GM19463 (cell line): ENCODE results near the gene RGMA.
"Not testable (repeated sequence)": the region's sequence is repeated elsewhere in the genome, so short reads cannot be mapped to it uniquely, and the experiment has no call there.

Source experiments
- ATAC-seq: cut with Tn5 transposase; IDR thresholded peaks from one replicate; pipeline ENCODE4 v1.9.1; 2021; ENCODE audit warnings: mild to moderate bottlenecking, moderate library complexity; ENCODE audit not compliant: unreplicated experiment

The RGMA gene

DNA sequence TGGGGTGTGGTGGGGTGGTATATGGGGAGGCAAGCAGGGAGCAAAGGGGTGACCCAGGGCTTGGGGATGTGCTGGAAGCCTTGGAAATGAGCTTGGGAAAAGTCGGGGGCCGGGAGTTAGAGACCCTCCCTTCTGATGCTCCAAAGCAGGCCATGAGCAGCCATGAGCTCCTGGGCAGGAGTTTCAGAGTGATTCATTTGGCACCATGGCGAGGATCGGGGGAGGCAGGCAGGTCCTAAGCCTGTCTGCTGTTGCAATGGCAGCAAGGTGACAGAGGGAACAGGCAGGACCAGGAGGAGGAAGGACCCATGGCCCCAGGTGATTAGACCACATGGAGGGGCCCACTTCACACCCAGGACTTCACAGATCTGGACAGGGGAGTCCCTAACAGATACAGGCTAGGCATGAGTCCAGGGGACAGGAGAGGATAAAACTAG lies 21.3 kb downstream of the RGMA start:
- no peak for ATAC-seq

DNA sequence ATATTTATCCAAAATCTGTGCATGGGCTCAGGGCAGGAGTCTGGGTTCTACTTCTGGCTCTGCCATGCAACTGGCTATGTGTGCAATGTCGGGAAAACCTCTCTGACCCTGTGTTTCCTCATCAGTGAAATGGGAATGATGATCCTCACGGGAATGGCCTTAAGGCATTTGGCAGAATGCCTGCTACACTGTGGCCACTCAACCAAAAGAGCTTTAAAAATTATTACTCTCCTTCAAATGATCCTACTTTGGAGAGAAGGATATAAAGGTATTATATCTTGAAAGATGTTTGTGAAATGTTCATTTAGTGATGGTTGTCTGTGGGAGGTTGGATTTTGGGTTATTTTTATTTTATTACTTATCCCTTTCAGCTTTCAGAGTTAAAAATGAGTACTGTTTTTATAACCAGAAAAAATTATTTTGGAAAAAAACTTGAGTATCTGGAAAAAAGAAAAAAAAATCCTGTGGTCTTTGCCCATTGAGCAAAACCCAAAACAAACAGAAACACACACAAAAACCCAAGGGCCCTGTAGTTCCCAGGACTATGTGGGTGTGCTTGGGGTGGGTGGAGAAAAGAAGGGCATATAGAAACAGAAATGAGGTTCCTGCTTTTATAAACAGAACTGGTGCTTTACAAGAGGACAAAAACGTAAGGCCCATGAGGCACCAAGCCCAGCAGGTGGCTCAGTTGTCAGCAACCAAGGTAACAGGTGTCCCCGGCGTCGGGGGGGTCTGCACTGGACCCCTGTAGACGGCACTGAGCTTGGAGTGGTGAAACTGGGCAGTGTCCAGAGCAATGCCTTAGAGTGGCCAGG lies 22.0 kb downstream of the RGMA start:
- ATAC-seq: no peak

DNA sequence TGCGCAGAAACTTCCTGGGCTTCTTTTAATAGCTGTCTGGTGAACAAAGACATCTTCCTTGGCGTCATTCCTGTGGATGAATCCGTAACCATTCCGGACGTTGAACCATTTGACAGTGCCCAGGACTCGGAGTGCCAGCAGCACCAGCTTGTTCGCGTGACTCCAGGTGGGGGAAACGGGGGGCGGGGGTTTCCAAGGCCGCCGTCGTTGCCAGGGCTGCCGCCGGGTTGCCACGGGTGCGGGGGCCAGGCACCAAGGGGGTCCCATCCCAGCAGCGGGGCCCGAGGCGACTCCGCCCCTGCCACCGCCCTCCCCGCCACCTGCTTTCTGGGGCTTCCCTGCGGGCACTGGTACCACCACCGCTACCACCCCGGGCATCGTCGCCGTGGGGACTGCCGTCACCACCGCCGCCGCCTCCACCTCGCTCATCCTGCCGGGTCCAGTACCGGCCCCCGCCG lies 22.8 kb downstream of the RGMA start:
- no peak for ATAC-seq

DNA sequence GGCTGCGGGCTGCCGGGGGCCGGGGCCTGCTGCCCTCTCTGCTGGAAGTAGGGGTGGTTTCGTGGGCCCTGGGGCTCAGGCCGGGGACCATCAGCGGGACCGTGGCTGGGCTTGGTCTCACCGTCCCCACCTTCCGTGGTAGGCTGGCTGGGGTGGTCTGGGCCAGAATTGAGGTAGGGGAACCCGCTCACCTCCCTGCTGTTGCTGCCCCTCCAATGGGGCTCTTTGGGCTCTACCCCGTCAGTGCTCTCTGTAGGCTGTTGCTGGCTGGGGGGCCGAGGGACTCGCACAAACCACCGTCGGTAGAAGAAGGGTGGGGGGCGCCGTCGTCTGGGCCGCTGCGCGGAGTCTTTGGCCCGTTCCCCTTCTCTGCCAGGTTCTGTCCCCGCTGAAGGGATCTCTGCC lies 23.4 kb downstream of the RGMA start:
- no peak for ATAC-seq

DNA sequence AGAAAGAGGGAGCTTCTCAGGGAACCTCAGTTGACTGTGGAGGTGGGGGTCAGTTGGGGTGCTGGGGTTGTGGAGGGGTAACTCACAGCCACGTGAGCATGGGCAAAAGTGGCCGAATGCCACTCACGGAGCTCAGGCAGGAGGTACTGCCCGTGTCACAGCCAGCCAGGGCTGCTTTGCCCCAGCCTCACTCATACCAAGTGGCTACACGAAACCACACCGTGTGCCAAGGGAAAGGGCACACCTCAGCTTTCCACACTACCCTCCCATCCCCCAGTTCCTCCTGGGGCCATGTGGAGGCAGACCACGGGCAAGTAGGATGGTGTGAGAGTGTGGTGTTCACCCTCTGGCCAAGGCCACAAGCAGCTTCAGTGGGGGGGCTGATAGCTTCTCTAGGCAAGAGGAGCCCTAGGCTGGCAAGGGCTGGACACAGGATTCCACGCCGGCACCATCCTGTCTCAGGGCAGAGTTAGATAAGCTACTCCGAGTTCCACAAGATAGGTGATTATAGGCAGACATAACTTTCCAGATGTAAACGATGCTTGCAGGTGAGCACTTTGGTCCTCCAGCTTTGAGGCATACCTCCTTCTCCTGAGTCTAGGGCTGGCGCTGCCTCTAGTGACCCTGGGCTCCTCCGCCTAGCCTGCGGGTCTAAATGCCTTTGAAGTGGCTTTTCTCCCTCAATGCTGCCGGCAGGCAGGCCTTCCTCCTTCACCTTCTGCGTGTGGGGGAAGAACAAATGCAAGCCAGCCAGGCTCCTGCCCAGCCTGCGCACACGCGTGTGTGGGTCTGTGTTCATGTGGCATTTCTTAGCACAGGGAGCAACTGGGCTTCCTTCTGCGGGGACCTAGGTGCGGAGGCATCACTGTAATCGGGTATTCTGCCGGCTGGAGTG lies 25.0 kb downstream of the RGMA start:
- no peak for ATAC-seq

DNA sequence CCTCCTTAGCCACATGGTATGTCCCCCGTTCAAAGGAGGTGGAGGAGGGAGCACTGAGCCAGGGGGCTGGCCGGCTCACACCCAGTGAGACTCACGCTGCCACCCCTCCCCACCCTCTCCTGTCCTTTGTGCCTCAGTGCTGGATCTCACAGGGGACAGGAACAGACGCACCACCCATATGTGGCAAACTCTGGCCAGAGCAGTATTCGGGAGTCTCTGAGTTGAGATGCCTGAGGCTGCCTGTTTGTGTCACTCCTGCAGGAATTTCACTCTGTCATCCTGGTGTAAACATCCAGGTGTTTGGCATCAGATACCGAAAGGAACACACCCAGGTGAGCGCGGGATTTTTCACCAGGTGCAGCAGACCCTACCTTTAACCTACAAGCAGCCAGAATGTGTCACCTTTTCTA lies 25.7 kb downstream of the RGMA start:
- no peak for ATAC-seq

DNA sequence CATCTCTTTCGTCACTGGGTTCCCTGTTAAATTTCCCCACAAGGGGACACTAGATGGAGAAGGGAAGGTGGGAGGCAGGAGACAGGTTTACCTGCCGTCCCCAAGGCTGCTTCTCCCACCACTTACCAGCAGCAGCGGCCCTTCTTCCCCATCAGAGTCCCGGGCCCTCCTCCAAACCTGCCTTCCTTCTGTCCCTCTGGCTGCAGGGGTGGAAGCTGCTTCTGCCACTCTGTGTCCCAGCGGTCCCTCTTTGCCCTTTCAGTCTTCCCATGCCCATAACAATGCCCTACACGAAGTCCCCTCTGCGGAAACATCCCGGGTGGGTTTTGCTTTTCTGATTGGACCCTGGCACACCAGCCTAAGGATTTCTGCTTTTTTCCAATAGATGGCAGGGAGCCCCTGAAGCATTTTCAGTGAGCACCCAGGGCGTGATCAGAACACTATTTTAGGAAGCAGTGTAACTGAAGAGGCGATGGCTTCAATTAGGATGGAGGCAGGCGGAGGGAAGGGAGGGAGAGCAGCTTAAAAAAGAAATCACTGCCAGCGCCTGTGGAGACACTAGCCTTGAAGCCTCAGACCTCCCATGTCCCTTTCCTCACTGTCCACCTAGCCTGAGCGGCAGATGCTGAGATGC lies 26.3 kb downstream of the RGMA start:
- ATAC-seq: not testable (repeated sequence)

DNA sequence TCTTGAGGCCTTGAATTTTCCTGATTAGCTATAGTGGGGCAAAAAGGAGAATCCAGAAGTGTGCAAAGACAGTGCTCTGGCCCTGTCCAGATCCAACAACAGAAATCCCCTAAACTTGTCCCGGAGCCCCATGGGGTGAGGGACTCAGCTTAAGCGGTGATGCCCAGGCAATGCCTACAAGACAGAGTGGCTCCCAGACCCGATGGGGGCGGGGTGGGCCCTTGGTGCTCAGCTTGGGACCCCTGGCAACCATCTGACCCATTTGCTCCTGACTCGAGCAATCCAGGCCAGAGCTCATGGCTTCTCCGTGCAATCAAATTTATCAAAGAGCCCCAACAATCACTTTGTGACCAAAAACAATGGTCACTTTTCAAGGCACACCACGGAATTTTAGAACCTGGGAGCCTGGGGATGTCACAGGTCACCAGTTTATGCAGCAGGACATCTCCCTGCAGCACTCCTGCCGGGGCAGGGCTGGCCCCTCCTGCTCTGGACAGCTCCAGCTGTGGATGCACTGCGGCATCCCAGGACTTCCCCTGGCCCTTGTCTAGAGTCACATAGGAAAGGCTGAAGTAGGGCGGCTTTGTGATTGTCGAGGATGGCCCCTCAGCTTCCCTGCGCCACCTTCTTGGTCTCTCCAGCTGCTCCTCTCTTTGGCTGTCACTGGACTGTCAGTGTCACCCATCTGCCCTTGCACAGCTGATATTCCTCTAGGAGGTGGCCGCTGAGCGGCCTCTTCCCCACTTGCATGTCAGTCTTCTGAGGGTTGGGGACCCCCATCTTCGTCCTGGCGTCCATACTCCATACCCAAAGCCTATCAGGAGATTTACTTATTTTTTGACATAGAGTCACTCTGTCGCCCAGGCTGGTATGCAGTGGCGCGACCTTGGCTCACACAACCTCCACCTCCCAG lies 28.4 kb downstream of the RGMA start:
- ATAC-seq: no peak

DNA sequence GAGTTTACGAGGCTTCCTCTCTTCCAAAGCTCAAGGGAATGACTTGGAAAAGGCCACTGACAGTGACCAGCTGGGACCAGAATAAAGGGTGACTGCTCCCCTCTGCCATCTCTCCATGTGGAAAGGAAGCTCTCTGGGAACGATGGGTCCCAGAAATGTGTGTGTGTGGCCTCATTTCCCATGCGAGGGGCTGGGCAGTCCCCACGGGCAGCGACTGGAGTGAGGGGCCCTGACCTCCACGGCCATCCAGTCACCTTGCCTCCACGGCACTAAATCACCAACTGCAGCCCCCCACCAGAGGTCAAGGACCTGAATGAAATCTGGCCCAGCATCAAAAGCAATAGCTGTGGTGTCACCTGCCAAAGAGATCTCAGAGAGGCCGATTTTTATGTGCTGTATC lies 29.6 kb downstream of the RGMA start:
- ATAC-seq: no peak

DNA sequence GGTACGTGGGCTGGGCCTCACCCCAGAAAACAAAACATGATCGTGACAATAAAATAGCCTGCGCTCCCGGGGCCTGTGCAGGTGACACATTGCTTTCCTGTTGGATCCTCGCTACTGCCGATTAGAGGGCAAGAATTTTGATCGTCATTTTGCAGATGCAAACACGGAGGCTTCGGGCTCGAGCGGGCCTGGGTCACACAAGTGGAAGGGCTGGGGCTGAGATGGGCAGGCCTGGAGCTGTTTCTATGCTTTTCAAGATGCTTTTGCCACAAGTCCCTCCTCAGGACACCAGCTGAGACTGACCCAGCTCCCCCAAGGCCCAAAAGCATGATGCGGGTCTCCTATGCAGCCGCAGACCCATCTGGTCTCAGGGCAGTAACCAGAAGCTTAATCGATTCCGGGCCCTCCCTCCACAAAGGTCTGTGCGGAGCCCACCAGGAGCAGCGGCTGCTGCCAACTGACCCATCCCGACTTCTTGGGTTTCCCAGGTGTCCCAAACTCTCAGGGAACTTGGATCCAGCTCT lies 30.0 kb downstream of the RGMA start:
- no peak for ATAC-seq

DNA sequence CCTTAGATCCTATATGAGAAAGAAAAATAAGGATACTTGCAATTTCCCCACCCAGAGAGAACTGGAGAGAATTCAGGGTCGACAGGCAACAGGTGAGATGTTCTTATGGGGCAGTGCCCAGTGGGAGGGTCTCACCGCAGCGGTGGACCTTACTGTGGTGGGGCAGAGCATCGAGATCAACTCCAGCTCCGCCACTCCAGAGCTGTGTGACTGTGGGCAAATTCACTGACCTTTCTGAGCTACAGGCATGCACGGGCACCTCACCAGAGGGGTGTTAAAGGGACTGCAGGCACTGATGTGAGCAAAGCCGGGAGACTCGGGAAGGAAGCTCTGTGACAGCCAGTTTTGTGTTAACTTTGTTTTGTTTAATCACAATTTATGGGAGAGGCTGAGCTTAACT lies 30.9 kb downstream of the RGMA start:
- no peak for ATAC-seq

DNA sequence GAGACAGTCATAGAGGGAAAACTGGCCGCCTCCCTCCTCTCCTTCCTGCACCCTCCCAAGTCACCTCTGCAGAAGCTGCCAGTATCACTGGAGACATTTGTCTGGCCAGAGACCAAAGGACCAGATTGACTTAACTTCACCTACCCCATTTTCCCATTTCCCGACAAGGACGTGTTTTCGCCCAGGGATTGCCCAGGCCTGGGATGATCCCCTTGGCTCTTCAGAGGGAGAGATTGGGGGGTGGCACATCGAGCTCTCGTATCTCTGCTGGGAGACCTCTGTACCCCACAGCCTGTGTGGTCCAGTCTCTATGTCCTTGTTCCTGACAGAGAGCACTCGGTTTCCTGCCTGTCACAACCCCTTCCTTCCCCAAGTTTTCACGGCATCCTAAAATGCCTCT lies 31.4 kb downstream of the RGMA start:
- no peak for ATAC-seq

DNA sequence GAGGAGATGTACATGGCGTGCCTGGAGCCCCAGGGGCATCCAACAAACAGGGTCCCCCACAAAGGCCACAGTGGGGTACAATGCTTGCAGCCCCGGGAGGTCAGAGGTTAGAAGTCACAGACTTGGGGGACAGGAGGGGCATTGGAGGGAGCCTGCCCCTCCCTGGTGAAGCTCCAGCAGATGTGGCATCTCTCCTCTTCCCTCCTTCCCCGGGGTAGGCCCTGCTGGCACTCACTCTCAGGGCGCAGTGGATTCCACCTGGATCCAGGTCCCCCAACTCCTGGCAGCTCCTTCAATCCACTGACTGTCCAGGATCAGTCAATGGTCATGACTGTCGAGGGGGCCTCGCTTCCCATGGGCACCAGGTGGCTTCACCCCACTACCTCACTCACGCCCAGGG lies 32.2 kb downstream of the RGMA start:
- ATAC-seq: no peak

DNA sequence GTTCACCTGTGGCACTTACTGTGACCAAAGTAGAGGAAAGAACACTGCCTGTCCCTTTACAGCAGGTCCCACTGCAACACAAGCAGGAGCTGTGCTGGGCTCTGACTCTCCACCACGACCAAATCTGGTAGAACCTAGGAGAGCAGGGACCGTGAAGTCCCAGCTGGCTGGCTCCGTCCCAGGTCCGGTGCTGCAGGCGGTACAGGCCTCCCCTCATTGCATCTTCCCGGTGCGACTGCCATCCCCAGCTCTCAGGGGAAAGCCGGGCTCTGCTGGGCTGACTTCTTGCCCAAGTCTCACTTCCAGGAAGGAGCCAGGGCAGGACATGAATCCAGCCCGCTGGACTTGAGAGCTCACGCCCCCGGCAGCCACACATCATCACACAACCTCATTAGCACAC lies 33.8 kb downstream of the RGMA start:
- no peak for ATAC-seq

DNA sequence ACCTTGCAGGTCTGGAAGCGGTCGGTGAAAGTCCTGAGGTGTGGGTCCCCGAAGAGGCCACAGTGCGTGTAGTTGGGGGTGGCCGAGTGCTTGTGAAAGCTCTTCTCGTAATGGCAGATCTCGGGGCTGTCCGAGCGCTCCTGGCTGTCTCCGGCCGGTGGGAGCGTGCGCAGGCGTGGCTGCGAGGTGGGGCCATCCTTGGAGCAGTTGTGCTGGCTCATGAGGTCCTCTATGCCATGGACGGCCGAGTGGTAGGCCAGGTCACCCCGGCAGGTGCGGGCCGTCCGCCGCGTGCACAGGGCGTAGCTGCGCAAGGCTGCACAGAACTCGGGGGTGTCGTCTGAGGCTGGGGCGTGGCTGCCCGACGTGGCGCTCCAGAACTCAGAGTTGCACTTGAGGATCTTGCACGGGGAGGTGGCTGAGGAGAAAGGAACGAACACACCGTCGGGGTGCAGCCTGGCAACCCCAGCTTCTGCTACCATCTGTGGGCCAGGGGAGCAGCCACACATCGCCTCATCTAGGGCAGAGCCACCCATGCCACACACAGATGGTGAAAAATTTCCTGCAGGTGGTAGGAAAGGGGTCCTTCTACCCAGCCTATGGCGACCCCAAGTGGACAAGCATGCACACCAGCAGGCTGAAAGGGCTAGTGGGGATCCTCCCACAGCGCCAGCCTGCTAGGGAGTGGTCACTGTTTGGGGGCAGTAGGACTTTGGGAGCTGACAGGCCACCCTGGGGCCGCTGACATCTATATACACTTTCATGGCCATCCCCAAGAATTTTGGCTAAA lies 36.7 kb downstream of the RGMA start:
- no peak for ATAC-seq

DNA sequence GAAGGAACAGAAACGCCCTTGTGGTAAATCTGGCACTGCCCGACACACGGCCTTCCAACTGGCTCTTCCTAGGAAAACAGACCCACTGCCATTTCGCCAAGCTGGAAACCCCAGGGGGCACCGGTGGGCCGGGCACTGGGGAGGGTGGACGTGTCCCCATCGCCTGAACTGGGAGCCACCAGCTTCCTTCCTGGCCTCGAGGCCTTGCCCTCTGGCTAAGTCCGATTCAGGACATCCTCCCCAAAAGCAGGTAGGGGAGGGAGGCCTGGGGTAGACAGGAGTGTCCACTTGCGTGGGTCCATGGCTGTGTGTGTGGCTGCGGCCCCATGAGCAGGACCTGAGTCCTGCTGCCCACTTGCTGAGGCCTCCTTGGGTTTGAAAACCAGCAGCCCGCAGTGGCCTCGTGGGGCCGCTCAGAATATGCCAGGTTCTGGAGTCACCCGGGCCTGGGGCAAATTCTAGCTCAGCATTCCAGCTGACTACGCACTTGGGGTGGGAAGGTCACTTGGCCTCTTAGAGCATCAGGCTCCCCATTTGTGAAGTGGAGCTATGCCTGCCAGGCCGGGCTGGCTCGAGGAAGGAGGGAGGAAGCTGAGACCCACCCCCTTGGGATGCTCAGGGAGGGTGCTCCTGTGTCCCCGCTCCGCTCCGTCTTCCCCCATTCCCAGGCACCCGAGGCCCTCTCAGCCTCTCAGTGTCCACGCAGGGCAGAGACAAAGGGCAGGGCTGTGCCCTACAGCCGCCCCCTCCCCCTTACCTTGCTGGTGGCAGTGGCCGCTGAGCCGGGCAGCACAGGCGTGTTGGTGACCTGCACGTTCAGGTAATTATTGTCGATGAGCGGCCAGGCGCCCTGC lies 37.5 kb downstream of the RGMA start:
- no peak for ATAC-seq

DNA sequence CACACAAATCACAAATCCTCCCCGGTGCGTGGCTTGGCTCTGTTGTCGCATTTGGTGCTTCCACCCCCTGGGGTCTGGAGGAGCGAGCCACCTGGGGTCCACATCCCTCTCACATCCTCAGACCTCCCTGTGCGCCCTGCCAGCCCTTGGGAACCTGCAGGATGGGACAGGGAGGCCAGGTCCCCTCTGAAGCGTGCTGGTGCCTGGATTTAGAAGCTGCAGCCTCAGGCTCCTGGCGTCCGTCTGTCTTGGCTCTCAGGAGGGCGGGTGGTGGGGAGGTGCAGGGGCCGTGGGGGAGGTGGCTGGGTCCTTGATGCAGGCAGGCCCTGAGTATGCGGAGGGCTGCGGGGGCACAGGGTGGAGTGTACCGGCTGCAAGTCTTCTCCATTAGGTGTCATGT lies 38.4 kb downstream of the RGMA start:
- no peak for ATAC-seq

DNA sequence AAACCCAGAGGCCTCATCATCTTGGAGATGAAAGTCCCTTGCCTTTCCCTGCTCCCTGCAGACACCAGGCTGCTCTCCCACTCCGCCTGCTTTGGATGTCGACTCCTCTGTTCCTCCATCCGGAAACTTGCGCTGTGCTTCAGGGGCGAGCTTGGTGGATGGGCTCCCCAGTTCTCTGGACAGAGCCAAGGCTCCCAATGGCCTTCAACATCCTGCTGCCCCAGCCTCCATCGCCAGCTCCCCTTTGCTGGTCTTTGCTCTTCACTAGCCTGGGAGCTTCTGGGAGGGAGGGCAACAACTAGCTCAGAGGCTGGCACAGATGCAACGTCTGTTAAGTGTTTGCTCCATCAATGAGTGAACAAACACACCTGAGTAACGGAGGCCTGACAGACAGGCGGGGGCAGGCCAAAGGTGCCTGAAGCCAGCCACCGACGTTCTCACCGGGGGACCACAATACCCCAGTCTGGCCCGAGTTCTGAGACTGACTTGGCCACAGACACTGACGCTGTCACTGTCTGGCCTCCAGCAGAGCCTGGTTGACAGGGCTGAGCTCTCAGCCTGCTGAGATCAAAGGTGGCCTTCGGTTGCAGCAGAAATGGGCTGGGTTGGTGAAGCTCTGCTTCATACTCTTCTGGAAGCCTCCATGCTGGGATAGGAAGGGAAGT lies 39.0 kb downstream of the RGMA start:
- no peak for ATAC-seq
